Posterior vena cava (tissue), 2 donors: ENCODE data around the gene ATL2. TPM values are rescaled to one million over a fixed set of nuclear protein-coding genes. Genes with fewer than 3 reads are reported as not detected.
"Not testable (repeated sequence)": the region's sequence is repeated elsewhere in the genome, so short reads cannot be mapped to it uniquely, and the experiment has no call there.

Experiments
- DNase-seq: peaks from one replicate; pipeline ENCODE4 v3.0.0-alpha.2; 2020; ENCODE audit warnings: low spot score
- intact Hi-C, 2 donors: fragments of 100-400 bp; cut with DNase I; formaldehyde crosslinking; loops; one replicate each; pipeline versions ENCODE4 v1.14.1 to v1.14.2; 2022 to 2023
- long read RNA-seq, 2 donors: library from polyadenylated mRNA; unstranded; transcript quantifications; one replicate each; pipeline ENCODE4 v2.0.0, GENCODE V29; 2020 to 2021
- total RNA-seq, 2 donors: library from RNA; stranded (reverse); fragmentation: NEBNext Ultra II Directional; extraction: Animal tissue kit (Norgen Biotek cat#: 25700); gene quantifications; one replicate each; pipeline ENCODE4 v1.2.1, GENCODE V29; 2021
- donor health status: DM: yes; HTN: yes; CAD: no.
- donor health status: DM: yes; HTN: yes; CAD: no.

Gene ATL2
- 10 to 100 TPM; 69.2 to 72.4 TPM for total RNA-seq
- long read RNA-seq, donor 1, partial matches to known transcripts: 4 of 15 reads
- long read RNA-seq, donor 1, other reads (novel, unspliced or antisense): 7 of 15 reads
- long read RNA-seq, donor 2, partial matches to known transcripts: 3 of 5 reads
- long read RNA-seq, donor 2, other reads (novel, unspliced or antisense): 1 of 5 reads

DNA sequence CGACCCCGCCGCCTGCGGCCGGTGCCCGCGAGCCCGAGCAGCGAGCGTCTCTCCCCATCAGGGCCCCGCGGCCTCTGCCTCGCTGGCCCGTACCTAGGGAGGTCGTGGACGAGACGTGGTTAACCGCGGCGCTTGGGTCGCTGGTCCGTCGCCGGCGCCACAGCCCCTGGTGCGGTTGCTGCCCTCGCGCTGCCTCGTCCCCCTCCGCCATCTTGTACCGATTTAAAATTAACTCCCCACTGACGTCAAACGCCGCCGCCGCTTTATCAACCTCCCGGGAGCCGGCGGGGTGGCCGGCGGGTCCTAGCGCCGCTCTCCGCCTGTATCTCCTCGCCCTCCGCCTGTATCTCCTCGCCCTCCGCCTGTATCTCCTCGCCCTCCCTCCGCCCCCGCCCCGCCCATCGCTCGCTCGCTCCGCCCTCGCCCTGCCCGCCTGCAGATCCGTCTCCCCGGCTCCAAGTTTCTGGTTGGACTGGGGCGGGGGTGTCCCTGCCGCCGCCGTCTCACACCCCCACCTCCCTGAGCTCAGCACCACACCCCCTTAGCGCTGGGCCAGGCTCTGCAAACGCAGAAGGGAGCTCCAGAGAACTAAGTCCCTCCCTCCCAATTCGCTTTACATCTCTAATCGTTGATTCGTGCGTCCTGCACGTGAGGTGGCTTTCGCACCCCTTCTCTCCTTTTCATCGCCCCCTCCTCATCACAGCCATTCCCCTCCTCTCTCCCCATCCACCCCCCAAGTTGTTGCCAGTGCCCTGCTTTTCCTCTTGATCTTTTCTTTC is at the start of gene ATL2:
Gene ATL2, minus strand, starts transcription at position 224 of the 779 bp plus-strand sequence. Its CDS starts 13 bp downstream, at position 211.
- peak; percentile 99 for DNase-seq
- intact Hi-C loops: loop anchor here in 1 of 2 donors (10.0 kb wide), 1 partner anchor 128 kb away; no protein-coding TSS in a partner anchor

DNA sequence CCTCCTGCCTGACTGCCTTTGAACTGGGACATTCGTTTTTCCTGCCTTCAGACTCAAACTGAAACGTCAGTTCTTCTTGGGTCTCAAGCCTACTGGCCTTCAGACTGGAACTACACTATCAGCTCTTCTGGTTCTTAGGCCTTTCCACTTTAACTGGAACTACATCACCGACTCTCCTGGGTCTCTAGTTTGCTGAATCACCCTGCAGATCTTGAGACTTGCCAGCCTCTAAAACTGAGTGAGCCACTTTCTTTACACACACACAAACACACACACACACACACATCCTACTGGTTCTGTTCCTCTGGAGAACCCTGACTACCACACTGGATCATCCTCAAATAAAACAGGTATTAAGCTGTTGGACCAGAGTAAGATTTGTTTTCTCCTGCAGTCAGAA is 46.7 kb upstream of the ATL2 start:
- intact Hi-C loops: no loop called here
- DNase-seq: no peak

DNA sequence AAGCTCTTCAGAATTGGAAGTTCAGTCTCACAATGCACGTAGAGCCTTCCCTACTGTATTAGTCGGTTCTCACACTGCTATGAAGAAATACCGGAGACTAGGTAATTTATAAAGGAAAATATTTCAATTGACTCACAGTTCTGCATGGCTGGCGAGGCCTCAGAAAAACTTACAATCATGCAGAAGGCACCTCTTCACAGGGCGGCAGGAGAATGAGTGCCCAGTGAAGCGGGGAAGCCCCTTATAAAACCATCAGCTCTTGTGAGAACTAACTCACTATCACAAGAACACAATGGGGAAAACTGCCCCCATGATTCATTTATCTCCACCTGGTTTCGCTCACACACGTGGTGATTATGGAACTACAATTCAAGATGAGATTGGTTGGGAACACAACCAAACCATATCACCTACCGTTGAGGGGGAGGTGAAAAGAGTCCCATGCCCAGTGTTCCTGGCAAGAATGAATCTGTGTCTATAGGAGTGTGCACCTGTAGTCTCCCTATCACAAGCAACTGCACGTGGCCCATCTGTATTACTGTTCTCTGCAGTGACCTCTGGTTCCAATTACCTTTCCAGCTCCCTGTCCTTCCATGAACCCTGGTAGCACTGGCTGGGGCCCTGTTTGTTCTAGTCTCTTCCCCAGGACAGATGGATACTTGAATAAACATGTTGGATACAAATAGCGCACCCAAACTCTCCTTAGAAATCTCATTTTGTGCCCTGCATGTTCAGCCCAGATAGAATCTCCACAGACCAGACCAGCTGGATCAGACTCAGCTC is 44.4 kb upstream of the ATL2 start:
- intact Hi-C loops: no loop called here
- no peak for DNase-seq

DNA sequence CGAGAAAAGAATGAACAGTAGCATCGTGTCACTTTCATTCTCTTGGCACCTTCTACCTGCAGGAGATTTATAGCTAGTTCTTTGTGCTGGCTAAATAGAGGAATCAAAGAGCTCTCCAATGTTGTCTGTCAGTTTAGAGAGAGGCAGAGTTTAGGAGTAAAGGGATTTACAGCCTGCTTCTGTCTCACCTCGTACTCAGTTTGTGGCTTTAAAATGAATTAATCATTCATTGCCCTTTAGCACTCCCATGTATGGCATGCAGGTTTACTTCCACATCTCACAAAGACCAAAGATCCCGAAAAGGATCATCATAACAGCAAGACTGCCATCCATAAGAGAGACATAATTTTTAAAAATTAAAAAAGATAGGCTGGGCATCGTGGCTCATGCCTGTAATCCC is 42.4 kb upstream of the ATL2 start:
- intact Hi-C loops: no loop called here
- no peak for DNase-seq

DNA sequence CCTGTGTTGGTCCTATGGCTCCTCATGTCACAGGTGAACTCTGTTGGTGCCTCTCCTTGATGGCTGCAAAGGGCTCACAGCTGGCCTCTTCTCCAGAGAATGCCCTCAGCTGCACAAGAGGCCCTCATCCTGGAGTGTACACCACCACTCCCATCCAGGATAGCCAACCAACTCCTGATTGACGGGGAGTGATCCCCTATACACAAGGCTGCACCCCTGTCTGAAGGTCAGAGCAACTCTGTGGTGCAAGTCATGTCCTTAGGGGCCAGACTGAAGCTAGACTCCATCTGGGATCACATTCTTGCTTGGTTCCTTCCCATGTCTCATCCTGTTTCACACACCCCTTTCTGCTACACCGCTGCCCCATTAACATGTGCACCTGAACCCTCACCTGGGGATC is 41.7 kb upstream of the ATL2 start:
- no peak for DNase-seq
- intact Hi-C loops: no loop called here

DNA sequence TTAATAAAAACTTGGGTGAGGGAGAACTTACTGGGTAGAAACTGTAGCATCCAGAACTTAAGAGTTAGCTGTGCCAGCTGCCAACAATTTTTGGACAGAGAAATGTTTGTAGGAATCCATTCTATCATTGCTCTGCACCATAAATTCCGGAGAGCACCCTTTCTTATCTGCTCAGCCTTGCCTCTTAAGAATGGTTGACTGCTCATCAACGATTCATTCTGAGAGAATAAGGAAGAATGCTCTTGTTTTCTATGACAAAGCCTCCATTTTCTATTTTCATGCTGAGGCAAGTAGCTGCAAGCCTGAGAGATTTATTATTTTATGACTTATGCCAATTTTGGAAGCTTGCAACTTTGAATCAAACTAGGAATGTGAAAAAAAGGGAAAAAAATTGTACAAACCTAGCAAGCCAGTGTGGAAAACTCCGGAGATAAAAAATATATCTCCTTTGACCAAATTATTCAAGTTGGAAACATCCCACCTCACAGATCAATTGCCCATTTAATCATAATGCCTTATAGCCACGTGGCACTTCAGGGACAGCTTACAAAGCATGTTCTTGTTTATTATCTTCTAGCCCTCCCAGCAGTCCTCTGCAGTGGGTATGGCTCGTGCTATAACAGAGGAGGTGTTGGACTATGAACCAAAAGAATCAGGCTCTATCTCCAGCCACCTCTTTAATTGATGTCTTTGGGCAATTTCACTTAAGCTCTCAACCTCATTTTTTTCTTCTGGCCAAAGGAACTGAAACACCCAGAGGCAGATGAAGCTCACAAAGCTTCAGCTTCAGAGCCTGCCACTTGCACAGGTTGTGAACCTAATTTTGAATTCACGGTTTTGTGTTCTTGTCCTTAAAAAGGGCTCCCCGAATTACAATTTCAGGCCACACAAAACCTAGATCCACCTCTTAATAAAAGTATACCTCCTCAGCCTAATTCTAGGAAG is 40.9 kb upstream of the ATL2 start:
- DNase-seq: no peak
- intact Hi-C loops: no loop called here

DNA sequence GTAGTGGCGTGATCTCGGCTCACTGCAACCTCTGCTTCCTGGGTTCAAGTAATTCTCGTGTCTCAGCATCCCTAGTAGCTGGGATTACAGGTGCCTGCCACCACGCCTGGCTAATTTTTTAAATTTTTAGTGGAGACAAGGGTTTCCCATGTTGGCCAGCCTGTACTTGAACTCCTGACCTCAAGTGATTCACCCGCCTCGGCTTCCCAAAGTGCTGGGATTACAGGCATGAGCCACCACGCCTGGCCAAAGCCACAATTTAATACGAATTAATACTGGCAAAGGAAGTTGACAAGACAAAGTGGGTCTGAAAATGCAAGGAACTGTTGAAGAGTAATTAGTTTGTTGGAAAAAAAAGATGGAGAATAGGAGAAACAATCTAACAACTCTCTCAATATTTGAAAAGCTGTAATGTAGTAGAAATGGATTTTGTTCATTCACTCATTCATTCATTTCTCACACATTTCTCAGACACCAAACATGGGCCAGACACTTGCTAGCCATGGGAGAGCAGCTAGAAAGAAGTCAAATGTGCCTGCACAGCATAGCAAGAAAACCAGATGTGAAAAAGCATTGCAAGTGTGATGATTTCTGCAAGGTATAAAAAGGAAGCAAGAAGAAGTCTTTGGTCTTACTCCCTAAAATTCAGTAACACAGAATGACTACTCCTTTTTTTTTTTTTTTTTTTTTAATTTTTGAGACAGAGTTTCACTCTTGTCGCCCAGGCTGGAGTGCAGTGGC is 39.4 kb upstream of the ATL2 start:
- intact Hi-C loops: no loop called here
- no peak for DNase-seq

DNA sequence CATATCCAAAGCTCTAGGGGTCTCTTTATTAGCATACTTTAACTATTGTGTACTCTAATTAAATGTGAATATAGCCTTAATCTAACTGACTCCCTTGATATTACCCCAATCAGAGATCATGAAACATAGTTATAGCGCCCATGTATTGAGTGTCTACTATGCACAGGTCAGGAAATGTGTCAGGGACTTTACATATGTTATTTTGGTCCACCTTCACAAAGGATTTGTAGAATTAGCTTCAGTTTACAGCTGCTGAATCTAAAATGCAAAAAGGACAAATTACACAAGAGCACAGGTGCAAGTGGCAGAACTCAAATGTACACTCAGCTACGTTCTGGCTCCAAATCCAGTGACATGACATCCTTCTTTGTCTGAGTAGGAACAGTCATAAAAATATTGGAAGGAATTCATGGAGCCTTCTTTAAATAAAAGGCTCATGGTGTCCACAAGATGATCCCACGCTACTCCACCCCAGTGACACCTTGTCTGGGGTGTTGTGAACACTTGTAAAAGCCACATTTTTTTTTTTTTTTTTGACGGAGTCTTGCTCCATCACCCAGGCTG is 38.7 kb upstream of the ATL2 start:
- no peak for DNase-seq
- intact Hi-C loops: no loop called here

DNA sequence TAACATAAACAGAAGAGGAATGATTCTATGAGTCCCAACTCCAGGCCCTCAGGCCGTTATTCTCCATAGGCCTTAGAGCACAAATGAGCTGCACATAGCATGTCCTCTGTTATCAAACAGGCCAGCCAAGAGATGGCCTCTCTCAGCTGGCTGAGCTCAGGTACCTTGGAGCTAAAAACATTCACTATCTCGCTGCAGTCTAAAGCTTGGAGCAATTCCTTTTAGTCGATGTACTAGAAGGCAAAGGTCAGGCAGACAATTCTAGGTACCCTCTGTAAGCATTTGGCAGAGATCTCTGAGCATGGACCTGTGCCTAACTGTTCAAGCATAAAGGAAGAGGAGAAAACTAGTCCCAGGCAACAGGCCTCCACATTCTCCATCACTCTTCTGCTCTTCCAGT is 38.0 kb upstream of the ATL2 start:
- intact Hi-C loops: no loop called here
- DNase-seq: no peak

DNA sequence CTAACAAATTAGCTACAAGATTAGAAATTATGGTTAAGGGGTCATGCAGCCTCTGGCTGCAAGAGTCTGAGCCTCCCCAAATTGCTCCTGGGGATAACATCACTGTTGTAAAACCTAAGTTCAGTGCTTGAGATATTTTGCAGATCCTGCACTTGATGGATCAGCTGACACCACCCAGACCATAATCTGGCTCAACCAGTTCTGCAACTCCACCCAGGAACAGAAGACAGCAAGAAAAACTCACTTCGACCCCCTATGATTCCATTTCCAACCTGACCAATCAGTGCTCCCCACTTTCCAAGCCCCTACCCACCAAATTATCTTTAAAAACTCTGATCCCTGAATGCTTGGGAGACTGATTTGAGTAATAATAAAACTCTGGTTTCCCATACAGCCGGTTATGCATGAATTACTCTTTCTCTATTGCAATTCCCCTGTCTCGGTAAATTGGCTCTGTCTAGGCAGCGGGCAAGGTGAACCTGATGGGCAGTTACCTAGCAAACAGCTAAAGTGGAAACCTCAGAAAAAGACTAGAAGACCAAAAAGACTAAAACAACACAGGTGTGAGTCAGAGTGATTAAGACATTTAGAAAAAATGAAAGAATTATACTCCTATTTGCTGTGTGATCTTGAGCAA is 35.3 kb upstream of the ATL2 start:
- DNase-seq: not testable (repeated sequence)
- intact Hi-C loops: loop anchor here in 1 of 2 donors (1.0 kb wide), 1 partner anchor 8 kb away; no protein-coding TSS in a partner anchor

DNA sequence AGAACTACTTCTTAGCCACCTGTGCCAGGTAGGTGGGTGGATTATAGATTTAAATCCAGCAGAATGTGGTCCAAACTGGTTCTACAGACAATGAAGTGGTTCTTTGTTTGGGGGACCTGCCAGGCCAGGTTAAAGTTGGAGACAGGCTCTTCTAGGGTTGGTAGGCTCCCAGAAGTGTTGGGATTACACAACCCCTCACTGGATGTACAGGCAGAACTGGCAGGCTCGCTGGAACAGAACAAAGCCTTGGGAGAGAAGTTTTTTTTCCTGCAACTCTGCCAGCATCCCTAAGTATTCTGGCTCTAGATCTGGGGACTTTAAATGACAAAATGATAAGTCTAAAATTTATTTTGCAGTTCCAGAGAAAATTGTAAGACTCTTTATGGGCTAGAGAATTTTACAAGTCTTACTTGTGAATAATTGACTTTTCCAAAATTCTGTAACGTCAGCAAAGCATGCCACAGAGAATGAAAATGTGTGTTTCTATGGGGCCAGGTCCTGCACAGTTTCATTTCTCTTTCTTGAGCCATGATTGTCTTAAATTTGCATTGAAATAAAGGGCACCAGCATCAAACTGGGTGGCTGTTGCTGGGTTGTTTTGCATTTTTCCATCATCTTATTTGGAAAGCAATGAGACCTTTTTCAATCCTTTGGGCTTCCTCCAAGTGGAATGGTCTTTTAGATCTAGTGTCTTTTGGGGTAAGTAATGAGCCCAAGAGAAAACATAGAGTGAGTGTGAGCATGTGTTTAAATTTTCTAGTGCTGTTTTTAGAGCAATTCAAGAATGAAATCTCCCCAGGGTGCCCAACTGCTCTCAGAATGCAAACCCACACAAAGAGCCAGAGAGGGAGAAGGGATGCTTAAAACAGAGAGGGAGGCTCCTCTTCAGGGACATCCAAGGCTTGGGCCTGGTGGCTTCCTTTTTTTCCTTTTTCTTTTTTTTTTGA is 32.4 kb upstream of the ATL2 start:
- intact Hi-C loops: no loop called here
- no peak for DNase-seq

DNA sequence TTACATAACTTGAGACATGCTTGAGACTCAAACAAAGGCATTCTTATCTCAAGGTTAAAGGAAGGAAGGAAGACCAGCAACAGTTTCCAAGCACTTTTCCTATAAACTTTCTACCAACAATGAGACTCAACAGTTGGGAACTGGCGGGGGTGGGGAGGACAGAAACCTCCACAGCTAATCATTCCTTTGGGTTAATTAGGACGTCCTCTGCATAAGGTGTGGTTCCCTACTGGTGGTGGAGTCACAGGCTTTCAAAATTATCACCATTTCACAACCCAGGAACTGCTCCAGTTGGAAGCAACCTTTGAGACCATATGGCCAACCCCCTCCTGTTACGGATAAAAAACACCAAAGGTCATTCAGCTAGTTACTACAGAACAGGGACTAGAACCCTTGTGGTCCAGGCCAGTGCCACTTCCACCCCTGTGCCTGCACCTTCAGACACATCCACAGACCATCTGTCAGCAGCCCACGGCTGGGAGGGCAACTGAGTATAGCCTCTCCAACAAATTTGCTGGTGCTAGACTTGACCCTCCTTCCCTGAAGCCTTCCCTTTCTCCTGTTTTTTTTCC is 30.1 kb upstream of the ATL2 start:
- DNase-seq: no peak
- intact Hi-C loops: no loop called here

DNA sequence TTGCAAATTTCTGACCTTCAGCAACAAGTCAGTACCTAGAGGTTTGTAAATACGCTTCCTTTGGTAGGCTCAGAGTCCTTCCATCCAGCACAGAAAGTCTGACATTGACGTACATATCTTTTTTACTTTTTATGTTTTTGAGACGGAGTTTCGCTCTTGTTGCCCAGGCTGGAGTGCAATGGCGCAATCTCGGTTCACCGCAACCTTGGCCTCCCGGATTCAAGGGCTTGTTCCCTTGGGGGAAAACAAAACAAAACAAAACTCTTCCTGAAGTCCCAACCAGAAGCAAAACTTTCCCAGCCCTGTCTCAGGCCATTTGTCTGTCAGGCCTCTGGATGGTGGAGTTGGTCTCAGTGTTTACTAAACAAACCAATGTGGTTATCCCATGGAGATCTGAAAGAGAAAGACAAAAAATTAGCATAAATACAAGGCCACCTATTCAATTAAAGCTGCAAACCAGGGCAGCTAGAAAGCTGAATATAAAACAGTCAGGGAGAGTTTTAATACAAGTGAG is 29.6 kb upstream of the ATL2 start:
- intact Hi-C loops: no loop called here
- DNase-seq: no peak

DNA sequence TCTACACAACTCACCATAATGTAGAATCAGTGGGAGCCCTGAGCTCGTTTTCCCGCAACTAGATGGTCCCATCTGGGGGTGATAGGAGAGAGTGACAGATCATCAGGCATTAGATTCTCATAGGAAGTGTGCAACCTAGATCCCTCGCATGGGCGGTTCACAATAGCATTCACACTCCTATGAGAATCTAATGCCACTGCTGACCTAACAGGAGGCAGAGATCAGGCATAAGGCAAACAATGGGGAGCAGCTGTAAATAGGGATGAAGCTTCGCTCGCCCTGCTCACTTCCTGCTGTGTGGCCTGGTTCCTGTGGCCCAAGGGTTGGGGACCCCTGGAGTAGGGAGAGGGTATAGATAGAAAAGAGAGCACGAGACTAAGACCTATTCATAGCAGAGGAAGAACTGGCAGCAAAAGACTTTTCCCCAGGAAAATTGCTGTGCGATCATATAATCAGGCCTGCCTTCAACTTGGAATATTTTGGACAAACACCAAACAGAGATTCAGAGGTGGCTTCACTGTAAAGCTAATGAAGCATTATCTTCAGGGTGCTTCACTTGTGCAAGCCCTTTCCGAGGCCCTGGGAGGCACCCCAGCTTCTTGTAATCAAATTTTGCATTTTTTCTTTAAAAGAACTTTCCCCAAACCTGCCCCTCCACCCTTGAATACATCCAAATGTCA is 29.0 kb upstream of the ATL2 start:
- intact Hi-C loops: no loop called here
- DNase-seq: no peak

DNA sequence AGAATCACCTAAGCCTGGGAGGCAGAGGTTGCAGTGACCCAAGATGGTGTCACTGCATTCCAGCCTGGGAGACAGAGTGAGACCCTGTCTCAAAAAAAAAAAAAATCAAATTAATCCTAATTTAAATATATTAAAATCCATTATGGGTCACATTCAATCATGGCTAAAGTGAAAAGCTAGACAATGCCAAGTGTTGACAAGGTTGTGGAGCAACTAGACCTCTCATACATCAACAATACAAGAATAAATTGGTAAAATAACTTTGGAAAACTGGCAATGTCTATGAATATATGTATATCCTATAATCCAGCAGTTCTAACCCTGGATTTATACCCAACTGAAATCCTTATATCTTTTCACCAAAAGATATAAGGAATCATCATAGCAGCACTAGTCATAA is 23.4 kb upstream of the ATL2 start:
- intact Hi-C loops: no loop called here
- no peak for DNase-seq

DNA sequence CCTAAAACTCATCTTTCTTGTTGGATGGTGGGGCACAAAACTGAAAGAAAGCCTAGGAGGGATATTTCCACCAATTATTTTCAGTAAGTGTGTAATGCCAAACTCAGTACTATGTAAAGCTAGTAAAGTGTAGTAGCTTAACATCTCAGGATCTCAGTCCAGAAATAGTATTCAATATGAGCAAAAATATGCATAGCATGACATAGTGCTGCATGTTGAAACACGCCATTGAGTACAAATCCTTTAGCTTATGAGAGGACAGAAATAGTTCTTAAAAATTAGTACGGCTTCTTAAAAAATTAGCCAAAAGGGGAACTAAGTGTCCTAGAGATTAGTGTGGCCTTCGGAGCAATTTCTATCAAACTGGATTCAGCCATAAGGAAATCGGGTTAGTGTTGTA is 21.7 kb upstream of the ATL2 start:
- intact Hi-C loops: no loop called here

More for the DNA sequence above, 21.7 kb upstream of the ATL2 start:
- no peak for DNase-seq
